ENCODE measurements around the gene ARL4A. TPM values are rescaled to one million over a fixed set of nuclear protein-coding genes. Genes with fewer than 3 reads are reported as not detected.

Gene ARL4A, protein sequence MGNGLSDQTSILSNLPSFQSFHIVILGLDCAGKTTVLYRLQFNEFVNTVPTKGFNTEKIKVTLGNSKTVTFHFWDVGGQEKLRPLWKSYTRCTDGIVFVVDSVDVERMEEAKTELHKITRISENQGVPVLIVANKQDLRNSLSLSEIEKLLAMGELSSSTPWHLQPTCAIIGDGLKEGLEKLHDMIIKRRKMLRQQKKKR
- 10 to 100 TPM; 29.3 to 43.0 TPM for polyA plus RNA-seq

DNA sequence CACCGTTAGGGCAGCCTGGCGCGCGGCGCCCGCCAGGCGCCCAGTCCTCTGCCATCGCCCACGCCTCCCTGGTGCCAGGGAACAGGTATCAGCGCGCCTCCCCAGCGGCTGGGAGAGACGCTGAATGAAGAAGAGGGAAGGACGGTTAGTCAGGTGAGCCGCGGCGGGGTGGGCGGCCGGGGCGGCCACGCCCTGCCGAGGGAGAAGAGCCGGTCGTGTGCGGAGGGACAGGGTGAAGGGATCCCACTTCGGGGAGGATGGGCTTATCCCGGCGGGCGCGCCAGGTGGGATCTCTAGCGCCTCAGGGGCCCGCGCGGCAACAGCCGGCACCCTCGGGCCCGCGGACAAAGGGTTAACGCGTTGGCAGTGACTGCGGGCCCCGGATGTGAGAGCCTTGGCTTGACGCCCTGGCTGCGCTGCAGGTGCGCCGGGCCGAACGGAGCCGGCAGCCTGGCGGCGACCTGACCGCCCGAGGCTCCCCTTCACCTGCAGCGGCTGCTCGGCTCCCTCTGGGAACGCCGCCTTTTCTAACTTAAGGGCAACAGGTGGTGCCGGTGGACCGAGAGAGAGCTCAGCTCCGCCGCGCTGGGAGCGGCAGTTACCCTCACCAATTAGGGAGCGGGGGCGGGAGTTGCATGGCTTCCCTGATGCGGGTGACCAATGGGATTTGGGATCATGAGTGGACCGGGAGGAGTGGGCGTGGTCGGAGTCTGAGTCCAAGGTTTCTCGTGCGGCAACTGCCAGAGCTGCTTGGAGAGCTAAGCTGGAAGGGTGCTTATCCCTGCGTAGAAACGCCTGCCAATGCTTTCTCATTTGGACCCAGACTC, at the start of gene ARL4A:
ARL4A (plus strand) TSS at position 743 of the 827 bp plus-strand sequence. CDS start 622 bp downstream, outside the sequence.
- Histone ChIP-seq H3K4me1 (ENCODE audit: control insufficient read depth in 2 of 2, insufficient read depth in 2 of 2, low read length in 1 of 2) (no peaks in the 10 kb centered on the region), H3K36me3 (ENCODE audit: control insufficient read depth in 2 of 2, insufficient read depth in 2 of 2, low read length in 1 of 2) (no peaks in the 10 kb centered on the region), H3K4me3 (ENCODE audit: low read depth in 1 of 2, low read length in 2 of 2) (peak within 1 kb of the TSS; percentile 72 to 83), H3K27ac (ENCODE audit: low read depth in 2 of 2, low read length in 1 of 2) (peak within 1 kb of the TSS; percentile 84 to 95), H3K9me3 (ENCODE audit: control insufficient read depth in 2 of 2, insufficient read depth in 1 of 2, low read depth in 1 of 2, low read length in 1 of 2) (no peaks in the 10 kb centered on the region), H3K27me3 (ENCODE audit: control insufficient read depth in 1 of 2, insufficient read depth in 2 of 2, low read length in 2 of 2) (no peaks in the 10 kb centered on the region)
- WGBS, 2 donors, result 0 to 1% methylated on average over 67 to 73 of the region's 73 CpGs

DNA sequence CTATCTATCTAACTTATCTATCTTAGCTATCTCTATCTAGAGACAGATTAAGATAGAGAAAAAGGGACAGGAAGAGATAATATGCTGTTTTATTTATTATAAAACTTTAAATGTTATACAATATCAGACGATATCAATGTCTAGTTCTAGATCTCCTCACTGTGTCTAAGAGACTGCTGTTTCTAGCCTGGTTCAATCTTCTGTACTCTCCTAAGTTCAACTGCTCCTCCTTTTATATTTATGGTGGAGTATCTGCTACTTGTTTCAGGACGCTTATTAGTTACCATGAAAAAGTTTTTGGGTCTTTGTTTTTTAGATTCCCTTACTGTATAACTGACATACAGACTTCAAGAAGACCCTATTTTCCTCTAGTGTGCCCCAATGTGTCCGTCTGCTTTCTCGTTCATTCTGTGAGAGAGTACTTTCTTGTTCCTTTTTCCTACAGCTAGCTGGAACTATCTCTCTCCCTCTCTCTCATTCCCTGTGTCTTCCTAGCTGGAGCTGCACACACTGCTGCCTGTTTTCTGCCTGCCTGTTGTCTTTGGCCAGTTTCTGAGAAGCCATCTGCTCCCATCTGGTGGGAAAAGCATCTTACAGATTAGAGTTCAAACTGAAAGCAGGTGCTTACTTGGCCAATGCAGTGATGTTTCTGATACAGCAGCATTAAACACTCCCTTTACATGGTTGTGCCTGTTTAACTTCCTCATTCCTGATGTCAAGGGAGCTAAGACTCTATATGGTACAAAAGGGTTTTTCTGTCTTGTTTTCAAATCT, 49.4 kb upstream of the ARL4A start:
- Histone ChIP-seq H3K36me3 (ENCODE audit: control insufficient read depth in 2 of 2, insufficient read depth in 2 of 2, low read length in 1 of 2) (peaks cover 0 to 3% of the 10 kb centered on the region in 2 donors), H3K27me3 (ENCODE audit: control insufficient read depth in 1 of 2, insufficient read depth in 2 of 2, low read length in 2 of 2) (no peaks in the 10 kb centered on the region), H3K27ac (ENCODE audit: low read depth in 2 of 2, low read length in 1 of 2) (no peak overlapping the region), H3K4me3 (ENCODE audit: low read depth in 1 of 2, low read length in 2 of 2) (no peak overlapping the region), H3K4me1 (ENCODE audit: control insufficient read depth in 2 of 2, insufficient read depth in 2 of 2, low read length in 1 of 2) (peaks cover 0 to 2% of the 10 kb centered on the region in 2 donors), H3K9me3 (ENCODE audit: control insufficient read depth in 2 of 2, insufficient read depth in 1 of 2, low read depth in 1 of 2, low read length in 1 of 2) (no peaks in the 10 kb centered on the region)
- WGBS, 2 donors, result 43% methylated on average over 4 of the region's 4 CpGs

DNA sequence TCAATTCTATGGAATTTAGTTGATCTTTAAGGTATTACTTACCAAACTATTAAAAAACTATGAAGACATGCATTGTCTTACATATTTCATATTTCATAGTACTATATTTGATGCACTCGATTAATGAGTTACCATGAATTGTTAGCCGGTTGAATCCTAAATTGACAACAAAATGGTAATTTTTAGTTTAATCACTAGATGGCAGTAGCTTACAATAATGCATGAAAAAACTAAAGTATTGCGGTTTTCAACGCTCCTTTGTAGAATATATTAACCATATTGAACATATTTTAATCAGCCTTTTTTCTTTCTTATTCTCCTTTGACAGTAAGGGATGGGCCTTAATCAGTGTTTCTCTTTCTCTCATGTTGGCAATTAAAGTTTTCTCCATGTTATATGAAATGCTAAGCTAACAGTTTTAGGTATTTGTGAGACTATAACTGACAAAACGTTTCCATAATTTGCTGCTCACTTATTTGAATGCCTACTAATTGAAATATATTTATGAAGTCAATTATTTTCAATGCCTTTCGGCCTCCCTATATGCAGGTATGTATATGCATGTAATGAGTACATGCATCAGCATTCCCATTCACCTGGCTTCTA, 48.5 kb upstream of the ARL4A start:
- peaks cover 0 to 2% of the 10 kb centered on the region in 2 donors for H3K4me1 ChIP-seq (ENCODE audit: control insufficient read depth in 2 of 2, insufficient read depth in 2 of 2, low read length in 1 of 2)
- no peaks in the 10 kb centered on the region for H3K27me3 ChIP-seq (ENCODE audit: control insufficient read depth in 1 of 2, insufficient read depth in 2 of 2, low read length in 2 of 2)
- H3K9me3 ChIP-seq (ENCODE audit: control insufficient read depth in 2 of 2, insufficient read depth in 1 of 2, low read depth in 1 of 2, low read length in 1 of 2), result no peaks in the 10 kb centered on the region
- H3K27ac ChIP-seq (ENCODE audit: low read depth in 2 of 2, low read length in 1 of 2), result no peak overlapping the region
- WGBS, 2 donors, result 13% methylated on average over 6 of the region's 6 CpGs
- H3K4me3 ChIP-seq (ENCODE audit: low read depth in 1 of 2, low read length in 2 of 2), result no peak overlapping the region
- H3K36me3 ChIP-seq (ENCODE audit: control insufficient read depth in 2 of 2, insufficient read depth in 2 of 2, low read length in 1 of 2), result peaks cover 0 to 3% of the 10 kb centered on the region in 2 donors

- Histone ChIP-seq H3K27ac (ENCODE audit: low read depth in 2 of 2, low read length in 1 of 2) (no peak overlapping the region), H3K4me1 (ENCODE audit: control insufficient read depth in 2 of 2, insufficient read depth in 2 of 2, low read length in 1 of 2) (peaks cover 0 to 2% of the 10 kb centered on the region in 2 donors), H3K36me3 (ENCODE audit: control insufficient read depth in 2 of 2, insufficient read depth in 2 of 2, low read length in 1 of 2) (peaks cover 0 to 3% of the 10 kb centered on the region in 2 donors), H3K27me3 (ENCODE audit: control insufficient read depth in 1 of 2, insufficient read depth in 2 of 2, low read length in 2 of 2) (no peaks in the 10 kb centered on the region), H3K4me3 (ENCODE audit: low read depth in 1 of 2, low read length in 2 of 2) (no peak overlapping the region), H3K9me3 (ENCODE audit: control insufficient read depth in 2 of 2, insufficient read depth in 1 of 2, low read depth in 1 of 2, low read length in 1 of 2) (no peaks in the 10 kb centered on the region)
- WGBS, 2 donors, result 60 to 63% methylated on average over 7 of the region's 7 CpGs
Measured at GRCh38 chr7:12640299-12641096, 46.9 kb upstream of the ARL4A start.

- no peaks in the 10 kb centered on the region for H3K9me3 ChIP-seq (ENCODE audit: control insufficient read depth in 2 of 2, insufficient read depth in 1 of 2, low read depth in 1 of 2, low read length in 1 of 2)
- no peak overlapping the region for H3K4me3 ChIP-seq (ENCODE audit: low read depth in 1 of 2, low read length in 2 of 2)
- H3K27me3 ChIP-seq (ENCODE audit: control insufficient read depth in 1 of 2, insufficient read depth in 2 of 2, low read length in 2 of 2), result no peaks in the 10 kb centered on the region
- peaks cover 0 to 3% of the 10 kb centered on the region in 2 donors for H3K36me3 ChIP-seq (ENCODE audit: control insufficient read depth in 2 of 2, insufficient read depth in 2 of 2, low read length in 1 of 2)
- H3K4me1 ChIP-seq (ENCODE audit: control insufficient read depth in 2 of 2, insufficient read depth in 2 of 2, low read length in 1 of 2), result no peaks in the 10 kb centered on the region
- H3K27ac ChIP-seq (ENCODE audit: low read depth in 2 of 2, low read length in 1 of 2), result no peak overlapping the region
- 57 to 87% methylated on average over 3 of the region's 3 CpGs for WGBS, 2 donors
Measured at GRCh38 chr7:12641196-12641595, 46.2 kb upstream of the ARL4A start.

DNA sequence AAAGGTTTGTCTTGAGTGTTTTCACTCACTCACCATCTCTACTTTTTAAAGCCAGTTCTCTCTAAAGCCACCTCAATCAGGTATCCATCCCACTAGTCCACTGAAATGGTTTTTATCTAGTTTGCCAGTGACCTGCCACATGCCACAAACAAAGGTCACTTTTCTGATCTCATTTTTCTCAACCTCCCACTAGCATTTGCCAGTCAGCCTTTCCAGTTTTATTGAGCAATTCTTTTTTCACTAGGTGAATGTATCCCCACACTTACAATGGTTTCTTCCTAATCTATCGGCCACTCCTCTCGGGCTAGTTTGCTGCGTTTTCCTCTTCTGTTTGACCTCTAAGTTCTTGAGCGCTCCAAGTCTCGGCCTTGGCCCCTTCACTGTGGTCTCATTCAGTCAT, 44.9 kb upstream of the ARL4A start:
- H3K27ac ChIP-seq (ENCODE audit: low read depth in 2 of 2, low read length in 1 of 2), result no peak overlapping the region
- H3K4me3 ChIP-seq (ENCODE audit: low read depth in 1 of 2, low read length in 2 of 2), result no peak overlapping the region
- H3K27me3 ChIP-seq (ENCODE audit: control insufficient read depth in 1 of 2, insufficient read depth in 2 of 2, low read length in 2 of 2), result no peaks in the 10 kb centered on the region
- H3K36me3 ChIP-seq (ENCODE audit: control insufficient read depth in 2 of 2, insufficient read depth in 2 of 2, low read length in 1 of 2), result peaks cover 0 to 3% of the 10 kb centered on the region in 2 donors
- no peaks in the 10 kb centered on the region for H3K4me1 ChIP-seq (ENCODE audit: control insufficient read depth in 2 of 2, insufficient read depth in 2 of 2, low read length in 1 of 2)
- 95 to 97% methylated on average over 5 of the region's 5 CpGs for WGBS, 2 donors
- no peaks in the 10 kb centered on the region for H3K9me3 ChIP-seq (ENCODE audit: control insufficient read depth in 2 of 2, insufficient read depth in 1 of 2, low read depth in 1 of 2, low read length in 1 of 2)

DNA sequence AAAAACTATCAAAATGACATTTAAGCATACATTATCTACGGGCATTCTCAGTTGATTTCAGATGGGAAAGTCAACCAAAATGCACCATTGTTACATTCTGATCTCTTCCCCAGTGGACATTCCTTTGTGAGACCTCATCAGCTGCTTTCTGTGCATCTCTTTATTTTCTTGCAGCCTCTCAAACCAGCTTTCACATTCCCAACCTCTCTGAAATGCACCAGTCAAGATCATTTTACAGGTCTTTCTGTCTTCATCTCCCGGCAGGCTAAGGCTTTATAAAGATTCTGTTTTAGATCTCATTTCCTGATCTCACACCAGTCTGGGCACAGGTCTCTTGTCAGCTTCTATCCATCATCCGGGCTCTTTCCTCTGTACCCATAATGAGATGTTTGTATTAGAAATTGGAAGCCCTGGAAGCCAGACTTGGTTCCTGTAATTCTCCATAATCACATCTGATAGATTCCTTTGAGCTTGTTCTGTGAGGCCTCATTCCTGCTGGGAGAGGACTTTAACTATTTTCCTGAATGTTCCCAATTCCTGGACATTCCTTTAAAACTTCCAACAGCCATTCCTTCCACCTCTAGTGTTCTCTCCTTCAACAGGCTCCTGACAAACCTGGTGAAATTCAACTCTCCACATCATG, 44.3 kb upstream of the ARL4A start:
- Histone ChIP-seq H3K36me3 (ENCODE audit: control insufficient read depth in 2 of 2, insufficient read depth in 2 of 2, low read length in 1 of 2) (peaks cover 0 to 3% of the 10 kb centered on the region in 2 donors), H3K27ac (ENCODE audit: low read depth in 2 of 2, low read length in 1 of 2) (no peak overlapping the region), H3K4me3 (ENCODE audit: low read depth in 1 of 2, low read length in 2 of 2) (no peak overlapping the region), H3K4me1 (ENCODE audit: control insufficient read depth in 2 of 2, insufficient read depth in 2 of 2, low read length in 1 of 2) (no peaks in the 10 kb centered on the region), H3K27me3 (ENCODE audit: control insufficient read depth in 1 of 2, insufficient read depth in 2 of 2, low read length in 2 of 2) (no peaks in the 10 kb centered on the region), H3K9me3 (ENCODE audit: control insufficient read depth in 2 of 2, insufficient read depth in 1 of 2, low read depth in 1 of 2, low read length in 1 of 2) (no peaks in the 10 kb centered on the region)
- 73 to 75% methylated on average over 3 of the region's 3 CpGs for WGBS, 2 donors

DNA sequence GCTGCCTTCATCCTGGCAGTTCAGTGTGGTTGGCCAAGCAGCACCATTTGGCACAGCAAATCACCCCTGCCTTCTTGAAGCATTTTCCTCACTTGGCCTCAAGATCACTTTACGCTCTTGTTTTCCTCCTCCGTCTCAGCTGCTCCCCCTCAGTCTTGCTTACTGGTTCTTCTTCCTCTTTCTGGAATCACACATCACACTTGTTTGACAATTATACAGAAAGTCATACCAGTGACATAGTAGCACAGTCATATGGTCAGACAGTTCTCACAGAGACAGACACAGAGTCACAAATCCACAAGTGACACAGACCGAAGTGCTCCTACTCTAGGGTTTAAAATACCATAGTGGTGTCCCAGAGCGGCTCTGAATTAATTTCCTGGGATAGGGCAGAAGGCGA, 43.8 kb upstream of the ARL4A start:
- H3K27ac ChIP-seq (ENCODE audit: low read depth in 2 of 2, low read length in 1 of 2), result no peak overlapping the region
- WGBS, 2 donors, result 92% methylated on average over 5 of the region's 5 CpGs
- H3K4me3 ChIP-seq (ENCODE audit: low read depth in 1 of 2, low read length in 2 of 2), result no peak overlapping the region

More for the DNA sequence above, 43.8 kb upstream of the ARL4A start:
- no peaks in the 10 kb centered on the region for H3K9me3 ChIP-seq (ENCODE audit: control insufficient read depth in 2 of 2, insufficient read depth in 1 of 2, low read depth in 1 of 2, low read length in 1 of 2)
- H3K27me3 ChIP-seq (ENCODE audit: control insufficient read depth in 1 of 2, insufficient read depth in 2 of 2, low read length in 2 of 2), result no peaks in the 10 kb centered on the region
- peaks cover 0 to 3% of the 10 kb centered on the region in 2 donors for H3K36me3 ChIP-seq (ENCODE audit: control insufficient read depth in 2 of 2, insufficient read depth in 2 of 2, low read length in 1 of 2)
- H3K4me1 ChIP-seq (ENCODE audit: control insufficient read depth in 2 of 2, insufficient read depth in 2 of 2, low read length in 1 of 2), result no peaks in the 10 kb centered on the region
